Measurements from ENCODE around the gene UBR2.

- TF ChIP-seq NFIC (IDR thresholded peaks at IDR 0.05), result no peak
- no peak for TF ChIP-seq YY1 (IDR thresholded peaks at IDR 0.05; ENCODE audit: low read depth)
Measured at GRCh38 chr6:42720739-42721138, 156.9 kb downstream of the UBR2 start.
